Measurements from ENCODE around the gene CCL28. TPM values are rescaled to one million over a fixed set of nuclear protein-coding genes. Genes with fewer than 3 reads are reported as not detected.
"Not testable (repeated sequence)": the region's sequence is repeated elsewhere in the genome, so short reads cannot be mapped to it uniquely, and the experiment has no call there.

The CCL28 gene
- total RNA-seq, 2 donors from 2014 or later: 56.8 to 116 TPM

GRCh38 chr5:43369651-43370050 is 42.5 kb downstream of the CCL28 start:
- Histone ChIP-seq H3K4me3 (no peak overlapping the region), H3K9ac (ENCODE audit: low read depth in 2 of 2, low read length in 2 of 2) (no peak overlapping the region), H3K27ac (no peak overlapping the region), H3K36me3 (no peaks in the 10 kb centered on the region), H3K4me1 (no peaks in the 10 kb centered on the region), H3K9me3 (no peaks in the 10 kb centered on the region), H3K27me3 (no peaks in the 10 kb centered on the region)
- no peak for DNase-seq
- TF ChIP-seq CTCF (IDR thresholded peaks at IDR 0.05): no peak
- intact Hi-C loops (cut with DNase I): no loop called here

GRCh38 chr5:43367909-43368669 is 44.1 kb downstream of the CCL28 start:
- no peak overlapping the region for H3K4me3 ChIP-seq
- intact Hi-C loops (cut with DNase I): no loop called here
- no peaks in the 10 kb centered on the region for H3K36me3 ChIP-seq
- no peaks in the 10 kb centered on the region for H3K4me1 ChIP-seq
- H3K27me3 ChIP-seq: no peaks in the 10 kb centered on the region
- DNase-seq: no peak
- no peak overlapping the region for H3K27ac ChIP-seq
- H3K9ac ChIP-seq (ENCODE audit: low read depth in 2 of 2, low read length in 2 of 2): no peak overlapping the region
- no peak for TF ChIP-seq CTCF (IDR thresholded peaks at IDR 0.05)
- no peaks in the 10 kb centered on the region for H3K9me3 ChIP-seq

- intact Hi-C loops (cut with DNase I): no loop called here
- Histone ChIP-seq H3K4me1 (no peaks in the 10 kb centered on the region), H3K4me3 (no peak overlapping the region), H3K9ac (ENCODE audit: low read depth in 2 of 2, low read length in 2 of 2) (no peak overlapping the region), H3K27me3 (no peaks in the 10 kb centered on the region), H3K9me3 (no peaks in the 10 kb centered on the region), H3K36me3 (no peaks in the 10 kb centered on the region), H3K27ac (no peak overlapping the region)
- no peak for TF ChIP-seq CTCF (IDR thresholded peaks at IDR 0.05)
- no peak for DNase-seq
Observed at GRCh38 chr5:43367453-43367852, 44.7 kb downstream of the CCL28 start.

- DNase-seq; H3K27ac ChIP-seq; H3K27me3 ChIP-seq; intact Hi-C loops (cut with DNase I); H3K4me1 ChIP-seq; H3K4me3 ChIP-seq; H3K9me3 ChIP-seq; H3K36me3 ChIP-seq; H3K9ac ChIP-seq (ENCODE audit: low read depth in 2 of 2, low read length in 2 of 2): not testable (repeated sequence)
Observed at GRCh38 chr5:43366680-43367246, 45.4 kb downstream of the CCL28 start.

GRCh38 chr5:43365155-43365554 is 47.0 kb downstream of the CCL28 start:
- H3K36me3 ChIP-seq; H3K9ac ChIP-seq (ENCODE audit: low read depth in 2 of 2, low read length in 2 of 2); H3K4me3 ChIP-seq; DNase-seq; H3K27ac ChIP-seq; H3K4me1 ChIP-seq; H3K27me3 ChIP-seq; H3K9me3 ChIP-seq; intact Hi-C loops (cut with DNase I): not testable (repeated sequence)

GRCh38 chr5:43363445-43364152 is 48.6 kb downstream of the CCL28 start:
- Histone ChIP-seq H3K27me3 (no peaks in the 10 kb centered on the region), H3K36me3 (no peaks in the 10 kb centered on the region), H3K4me3 (no peak overlapping the region), H3K27ac (no peak overlapping the region), H3K9me3 (no peaks in the 10 kb centered on the region), H3K9ac (ENCODE audit: low read depth in 2 of 2, low read length in 2 of 2) (no peak overlapping the region), H3K4me1 (no peaks in the 10 kb centered on the region)
- no peak for TF ChIP-seq CTCF (IDR thresholded peaks at IDR 0.05)
- no peak for DNase-seq
- intact Hi-C loops (cut with DNase I): no loop called here
